NCI-H446 treated with DMSO at 0.1 percent for 48 hours (cell line): ENCODE results near the gene LLGL1.
A peak's percentile ranks its signal among the peaks of the same experiment; 100 is the strongest.

Experiments
- DNase-seq: peaks from one replicate; lab custom pipeline; 2025; lab: John Stamatoyannopoulos, UW

LLGL1 gene

GRCh38 chr17:18230288-18231141 lies 5.1 kb downstream of the LLGL1 start:
- no peak for DNase-seq

- DNase-seq = no peak
Measured at GRCh38 chr17:18231164-18231563, 5.7 kb downstream of the LLGL1 start.

- DNase-seq = no peak
Measured at GRCh38 chr17:18233803-18234518, 8.5 kb downstream of the LLGL1 start.

DNA sequence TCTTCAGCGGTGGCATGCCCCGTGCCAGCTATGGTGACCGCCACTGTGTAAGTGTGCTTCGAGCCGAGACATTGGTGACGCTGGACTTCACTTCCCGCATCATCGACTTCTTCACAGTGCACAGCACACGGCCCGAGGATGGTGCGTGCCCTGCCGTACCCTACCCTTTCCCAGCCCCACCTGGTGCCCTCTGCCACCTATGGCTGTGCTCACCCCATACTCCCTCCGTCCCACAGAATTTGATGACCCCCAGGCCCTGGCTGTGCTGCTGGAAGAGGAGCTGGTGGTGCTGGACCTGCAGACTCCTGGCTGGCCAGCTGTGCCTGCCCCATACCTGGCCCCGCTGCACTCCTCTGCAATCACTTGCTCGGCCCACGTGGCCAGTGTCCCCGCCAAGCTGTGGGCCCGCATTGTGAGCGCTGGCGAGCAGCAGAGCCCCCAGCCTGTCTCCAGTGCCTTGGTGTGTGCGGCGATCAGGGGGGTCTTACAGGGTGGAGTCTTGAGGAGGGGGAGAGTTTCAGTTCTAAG lies 9.5 kb downstream of the LLGL1 start:
- no peak for DNase-seq

- DNase-seq = no peak
Measured at GRCh38 chr17:18235743-18236256, 10.4 kb downstream of the LLGL1 start.

GRCh38 chr17:18236494-18236893 lies 11.1 kb downstream of the LLGL1 start:
- no peak for DNase-seq

DNA sequence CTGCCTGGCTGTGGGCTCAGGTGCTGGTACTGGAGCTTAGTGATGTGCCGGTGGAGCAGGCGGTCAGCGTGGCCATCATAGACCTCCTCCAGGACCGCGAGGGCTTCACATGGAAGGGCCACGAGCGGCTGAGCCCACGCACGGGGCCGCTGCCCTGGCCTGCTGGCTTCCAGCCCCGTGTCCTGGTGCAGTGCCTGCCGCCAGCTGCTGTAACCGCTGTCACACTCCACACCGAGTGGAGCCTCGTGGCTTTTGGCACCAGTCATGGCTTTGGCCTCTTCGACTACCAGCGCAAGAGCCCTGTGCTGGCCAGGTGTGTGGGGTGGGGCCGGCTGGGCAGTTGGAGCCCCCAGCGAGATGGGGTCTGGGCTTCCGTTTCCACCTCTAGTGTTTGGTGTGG lies 12.0 kb downstream of the LLGL1 start:
- no peak for DNase-seq

DNA sequence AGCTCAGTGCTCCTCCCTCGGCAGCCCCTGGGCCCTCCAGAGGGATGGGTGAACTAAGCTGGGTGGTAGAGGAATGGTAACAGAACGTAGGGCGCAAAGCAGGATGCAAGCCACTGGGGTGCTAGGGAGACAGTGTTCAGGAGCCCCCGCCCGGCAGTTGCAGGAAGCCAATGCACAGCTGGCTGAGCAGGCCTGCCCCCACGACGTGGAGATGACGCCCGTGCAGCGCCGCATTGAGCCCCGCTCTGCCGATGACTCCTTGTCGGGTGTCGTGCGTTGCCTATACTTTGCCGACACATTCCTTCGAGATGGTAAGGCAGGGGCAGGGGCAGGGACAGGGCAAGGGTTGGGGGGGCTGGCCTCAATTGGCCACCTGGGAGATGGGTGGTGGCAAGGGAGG lies 12.9 kb downstream of the LLGL1 start:
- no peak for DNase-seq

DNA sequence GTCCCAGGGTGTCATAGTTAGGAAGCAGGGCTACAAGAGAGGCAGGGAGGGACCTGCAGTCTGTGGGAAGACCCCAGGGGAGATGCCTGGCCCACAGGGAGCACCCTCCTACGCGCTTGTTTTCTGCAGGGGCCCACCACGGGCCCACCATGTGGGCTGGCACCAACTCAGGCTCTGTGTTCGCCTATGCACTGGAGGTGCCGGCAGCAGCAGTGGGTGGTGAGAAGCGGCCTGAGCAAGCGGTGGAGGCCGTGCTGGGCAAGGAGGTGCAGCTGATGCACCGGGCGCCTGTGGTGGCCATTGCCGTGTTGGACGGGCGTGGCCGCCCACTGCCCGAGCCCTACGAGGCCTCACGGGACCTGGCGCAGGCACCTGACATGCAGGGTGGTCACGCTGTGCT lies 15.0 kb downstream of the LLGL1 start:
- no peak for DNase-seq

- DNase-seq = no peak
Measured at GRCh38 chr17:18241229-18241871, 15.9 kb downstream of the LLGL1 start.

DNA sequence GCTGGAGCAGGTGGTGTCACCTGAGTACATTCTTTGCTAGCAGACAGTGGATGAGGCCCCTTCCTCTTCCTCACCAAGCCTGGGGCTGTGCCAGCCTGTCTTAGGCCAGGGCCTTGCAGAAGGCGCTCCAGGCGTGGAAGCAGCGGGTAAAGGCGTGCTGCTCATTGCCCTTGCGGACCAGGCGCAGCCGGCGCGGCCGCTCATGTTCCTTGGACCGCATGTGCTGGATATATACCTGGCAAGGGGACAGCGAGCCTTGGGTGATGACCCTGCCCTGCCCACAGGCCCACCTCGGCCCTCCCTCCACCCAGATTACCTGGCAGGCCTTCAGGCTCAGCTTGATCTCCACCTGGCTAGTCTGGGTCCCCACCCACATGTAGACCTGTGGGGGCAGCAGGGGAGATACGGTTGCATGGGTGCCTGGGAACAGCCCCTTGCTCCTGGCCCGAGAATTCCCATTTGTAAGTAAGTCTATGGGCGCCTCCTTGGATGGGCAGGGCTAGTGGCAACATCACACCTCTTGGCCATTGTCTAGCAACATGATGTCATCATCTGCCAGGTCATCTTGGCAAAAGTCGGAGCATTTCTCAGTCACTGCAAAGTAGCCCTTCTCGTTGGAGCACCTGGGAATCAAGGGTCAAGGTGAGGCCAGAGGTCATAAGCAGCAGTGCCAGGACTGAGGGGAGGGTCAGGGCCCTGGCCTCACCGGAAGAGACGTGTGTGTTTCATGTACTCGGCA lies 19.8 kb downstream of the LLGL1 start:
- no peak for DNase-seq

GRCh38 chr17:18246109-18246725 lies 20.8 kb downstream of the LLGL1 start:
- no peak for DNase-seq

DNA sequence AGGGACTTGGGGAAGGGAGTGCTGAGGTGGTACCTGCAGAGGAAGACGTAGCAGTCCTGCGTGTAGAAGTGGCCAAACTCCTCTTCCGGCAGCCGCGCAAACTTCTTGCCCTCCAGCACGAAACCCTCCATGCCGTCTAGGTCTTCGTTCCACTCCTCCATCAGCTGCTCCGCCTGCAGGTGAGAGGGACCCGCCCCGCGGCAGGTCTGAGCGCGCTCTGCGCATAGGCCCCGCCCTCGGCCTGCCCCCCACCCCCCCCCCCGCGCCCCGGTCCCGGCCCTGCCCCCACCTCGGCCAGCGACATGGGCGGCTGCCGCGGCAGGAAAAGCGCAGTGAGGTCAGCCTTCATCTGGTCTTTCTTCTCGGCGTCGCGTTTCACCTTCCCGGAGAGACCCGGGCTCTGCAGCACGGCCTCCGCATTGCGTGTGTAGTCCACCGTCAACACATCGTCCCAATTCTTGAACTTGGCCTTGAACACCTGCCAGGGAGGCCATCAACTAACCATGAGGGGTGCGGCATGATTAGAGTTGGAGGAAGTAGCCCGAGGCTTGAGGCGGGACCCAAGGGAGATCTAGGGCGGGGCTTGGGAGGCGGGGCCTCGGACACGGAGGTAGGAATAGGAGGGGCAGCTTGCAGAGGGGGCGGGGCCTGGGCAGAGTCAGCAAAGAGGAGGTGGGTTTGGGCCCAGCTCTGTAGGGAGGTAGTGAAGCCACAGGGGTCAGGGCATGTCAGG lies 21.6 kb downstream of the LLGL1 start:
- DNase-seq = no peak

- DNase-seq = no peak
Measured at GRCh38 chr17:18247613-18248001, 22.2 kb downstream of the LLGL1 start.

DNA sequence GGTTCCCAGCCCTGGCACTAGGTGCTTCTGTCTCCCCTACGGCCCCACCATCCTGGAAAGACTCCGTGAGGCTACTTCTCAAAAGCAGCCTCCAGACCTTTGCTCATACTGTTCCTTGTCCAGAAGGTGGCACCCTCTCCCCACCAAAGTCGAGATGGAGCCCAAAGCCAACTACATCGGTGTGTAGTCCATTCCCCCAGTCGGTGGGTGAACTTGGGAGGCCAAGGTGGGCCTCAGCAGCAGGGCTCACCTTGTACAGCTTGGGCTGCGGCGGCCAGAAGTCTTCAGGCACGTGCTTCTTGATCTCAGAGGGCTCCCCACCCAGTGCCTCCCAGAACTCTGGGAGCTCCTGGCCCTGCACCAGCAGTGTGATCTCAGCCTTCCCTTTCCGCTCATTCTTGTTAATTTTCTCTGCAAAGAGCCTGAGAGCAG lies 22.9 kb downstream of the LLGL1 start:
- peak; percentile 11 for DNase-seq

DNA sequence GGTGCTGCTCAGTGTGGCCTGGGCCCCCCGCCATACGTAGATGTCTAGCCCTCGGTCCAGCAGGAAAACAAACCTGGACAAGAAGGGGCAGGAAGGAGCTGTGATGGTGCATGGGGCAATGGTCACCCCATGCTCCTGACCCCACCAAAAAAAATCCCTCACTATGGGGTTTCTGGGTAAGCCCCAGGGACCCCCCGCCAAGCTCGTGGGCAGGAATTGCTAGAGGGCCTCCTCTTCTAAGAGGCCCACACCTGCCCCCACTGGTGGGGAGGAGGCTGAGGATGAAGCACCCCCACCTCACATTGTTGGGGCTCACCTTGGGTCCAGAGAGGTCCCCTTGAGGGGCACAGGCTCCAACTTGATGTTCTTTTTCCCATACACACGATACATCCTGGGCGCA lies 23.4 kb downstream of the LLGL1 start:
- no peak for DNase-seq

DNA sequence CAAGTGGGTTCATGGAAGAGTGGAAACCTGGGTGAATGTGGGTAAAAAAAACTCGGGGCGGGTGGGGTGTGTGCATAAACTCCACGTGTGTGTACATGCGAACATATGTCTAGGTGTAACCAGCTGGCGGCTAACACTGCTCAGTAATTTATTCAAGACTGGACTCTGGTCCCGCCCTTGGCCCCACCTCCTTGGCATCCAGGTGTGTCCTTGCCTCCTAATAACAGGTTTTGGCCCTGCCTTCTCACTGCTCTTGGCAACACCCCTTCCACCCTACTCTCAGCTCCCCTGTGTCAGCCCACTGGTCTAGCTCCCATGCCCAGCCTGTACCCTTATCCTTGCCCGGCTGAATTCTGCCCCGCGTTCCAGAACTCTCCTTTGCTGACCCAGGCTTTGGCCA lies 24.8 kb downstream of the LLGL1 start:
- DNase-seq = no peak

DNA sequence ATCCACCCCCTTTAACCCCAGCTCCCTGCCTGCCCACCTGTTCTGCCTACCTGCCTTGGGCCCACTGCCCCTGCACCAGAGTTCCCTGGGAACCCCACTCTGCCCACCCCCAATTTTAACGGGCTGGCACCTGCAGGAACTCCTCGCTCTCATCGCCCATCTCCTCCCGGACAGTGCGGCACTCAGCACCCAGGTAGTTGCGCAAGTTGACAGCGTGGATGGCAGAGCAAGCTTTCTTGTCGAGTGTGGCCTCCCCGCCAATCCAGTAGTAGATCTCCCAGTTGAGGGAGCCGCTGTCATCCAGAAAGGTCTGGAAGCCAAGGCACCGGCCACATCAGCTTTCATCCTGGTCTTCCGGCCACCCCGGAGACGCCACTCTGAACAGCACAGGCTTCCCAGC lies 25.3 kb downstream of the LLGL1 start:
- DNase-seq = no peak

GRCh38 chr17:18251204-18251603 lies 25.8 kb downstream of the LLGL1 start:
- DNase-seq = no peak

DNA sequence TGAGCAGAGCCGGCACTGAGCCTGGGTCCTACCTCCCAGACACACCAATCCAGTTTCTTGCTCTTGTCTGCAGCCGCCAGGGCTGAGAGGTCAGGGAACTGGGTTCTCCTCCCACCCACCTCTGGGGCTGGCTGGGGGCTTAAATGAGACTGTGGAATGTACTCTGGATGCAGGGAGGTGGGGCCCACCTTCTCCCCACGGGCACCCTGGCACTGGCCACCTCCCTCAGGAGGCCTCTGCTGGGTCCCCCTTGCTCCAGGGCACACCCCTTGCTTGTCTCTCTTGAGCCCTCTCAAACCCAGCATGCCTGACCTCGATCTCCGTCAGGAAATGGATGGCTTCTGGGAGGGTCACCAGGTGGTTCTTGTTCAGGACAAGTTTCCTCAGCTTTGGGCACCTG lies 26.7 kb downstream of the LLGL1 start:
- no peak for DNase-seq
